T-helper 1 cell (primary cell): ENCODE data around the gene HHIP.

ENCODE experiments used
- DNase-seq, 5 donors: peaks; one replicate each; pipeline ENCODE4 v3.0.0-alpha.2; 2012 to 2020
- total RNA-seq, 4 donors: gene quantifications; one replicate each; lab custom pipeline; 2026; lab: John Stamatoyannopoulos, UW

Gene HHIP
- total RNA-seq = 0 reads per million in 4 donors

DNA sequence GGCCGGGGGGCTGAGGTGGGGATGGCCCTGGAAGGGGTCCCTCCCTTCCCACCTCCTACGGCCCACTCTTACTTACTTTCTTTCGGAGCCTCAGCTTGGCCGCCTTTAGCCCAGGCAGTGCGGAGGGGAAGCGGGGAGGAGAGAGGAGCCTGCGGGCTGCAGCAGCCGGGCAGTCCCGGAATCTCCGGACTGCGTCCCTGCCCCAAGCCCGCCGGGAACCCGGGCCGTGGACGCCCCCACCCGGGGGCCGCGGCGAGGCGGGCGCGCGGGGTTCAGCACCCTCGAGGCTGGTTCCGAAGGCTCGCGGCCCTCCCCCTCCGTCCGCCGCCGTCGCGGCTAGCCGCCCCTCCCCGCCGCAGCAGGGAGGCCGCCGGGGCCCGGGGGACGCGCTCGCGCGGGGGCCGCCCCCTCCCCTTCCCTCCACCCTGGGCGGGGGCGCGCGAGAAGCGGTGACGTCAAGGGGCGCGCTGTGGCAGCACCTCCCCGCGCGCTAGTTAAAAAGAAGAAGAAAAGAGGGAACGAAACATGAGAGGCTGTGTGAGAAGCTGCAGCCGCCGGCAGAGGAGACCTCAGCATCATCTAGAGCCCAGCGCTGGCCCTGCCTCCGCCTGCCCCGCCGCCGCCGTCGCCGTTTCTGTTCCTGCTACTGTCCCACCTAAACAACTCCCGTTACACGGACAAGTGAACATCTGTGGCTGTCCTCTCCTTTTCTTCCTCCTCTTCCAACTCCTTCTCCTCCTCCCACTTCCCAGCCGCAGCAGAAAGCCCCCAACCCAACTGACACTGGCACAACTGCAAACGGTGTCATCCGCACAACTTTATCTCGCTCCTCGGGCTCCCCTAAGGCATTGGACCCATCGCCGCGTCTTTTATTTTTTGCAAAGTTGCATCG is at the start of gene HHIP:
Gene HHIP (plus strand): TSS at position 526 of the 892 bp plus-strand sequence. CDS start 520 bp downstream, outside the sequence.
- DNase-seq = no peak

GRCh38 chr4:144597171-144597570 is 48.8 kb upstream of the HHIP start:
- DNase-seq = no peak

DNA sequence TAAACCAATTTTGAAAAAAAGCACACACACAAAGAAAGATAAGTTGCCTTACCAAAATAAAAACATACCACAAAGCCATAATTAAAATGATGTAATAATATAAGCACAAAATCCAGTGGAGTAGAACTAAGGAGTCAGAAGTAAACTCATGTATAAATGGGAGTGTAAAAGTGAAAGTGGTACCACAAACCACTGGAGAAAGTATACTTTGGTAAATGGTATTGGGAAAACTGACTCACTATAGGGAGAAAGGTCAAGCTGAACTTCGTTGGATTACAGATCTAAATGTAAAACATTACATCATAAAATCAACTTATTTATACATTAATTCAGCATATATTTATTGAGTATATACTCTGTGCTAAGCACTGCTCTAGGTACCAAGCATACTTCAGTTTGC is 46.3 kb upstream of the HHIP start:
- DNase-seq = no peak

GRCh38 chr4:144611850-144612249 is 34.1 kb upstream of the HHIP start:
- DNase-seq = no peak

DNA sequence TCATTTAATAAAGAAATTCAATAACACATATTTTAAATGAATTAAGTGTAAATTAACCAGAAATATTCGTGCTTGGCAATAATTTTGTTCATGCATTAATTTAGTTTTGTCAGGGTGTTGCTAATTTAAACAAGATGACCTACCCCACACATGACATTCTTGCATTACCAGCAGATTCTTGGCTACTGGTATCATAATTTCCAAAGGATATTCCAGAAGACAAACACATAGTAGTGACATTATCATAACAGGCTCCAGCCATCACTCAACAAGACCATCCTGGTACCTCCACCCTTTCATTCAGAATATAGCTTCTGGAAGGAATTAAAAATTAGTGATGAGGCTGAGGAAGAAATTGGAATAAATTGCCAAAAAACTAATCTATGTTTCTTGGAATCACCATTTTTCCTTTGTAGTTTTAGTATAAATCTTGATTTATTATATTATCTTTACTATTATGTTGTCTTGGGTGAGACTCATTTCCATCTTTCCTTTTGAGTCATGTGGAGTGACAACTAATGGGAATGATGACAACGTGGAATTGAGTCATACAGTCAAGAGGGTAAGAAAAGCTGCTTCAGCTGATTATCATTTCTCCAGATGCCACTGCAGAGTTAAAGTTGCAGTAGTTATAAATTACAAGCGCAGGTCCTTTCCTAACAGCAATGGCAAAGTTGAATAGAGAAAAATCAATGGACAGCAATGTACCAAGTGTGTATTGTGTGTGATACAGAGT is 30.9 kb upstream of the HHIP start:
- no peak for DNase-seq

- DNase-seq = no peak
These were observed 24.3 kb upstream of the HHIP start for GRCh38 chr4:144621681-144622080.

- no peak for DNase-seq
These were observed 18.3 kb upstream of the HHIP start for GRCh38 chr4:144627663-144628076.

- no peak for DNase-seq
These were observed 12.7 kb upstream of the HHIP start for GRCh38 chr4:144633215-144633614.

GRCh38 chr4:144634978-144635747 is 10.8 kb upstream of the HHIP start:
- DNase-seq = no peak

DNA sequence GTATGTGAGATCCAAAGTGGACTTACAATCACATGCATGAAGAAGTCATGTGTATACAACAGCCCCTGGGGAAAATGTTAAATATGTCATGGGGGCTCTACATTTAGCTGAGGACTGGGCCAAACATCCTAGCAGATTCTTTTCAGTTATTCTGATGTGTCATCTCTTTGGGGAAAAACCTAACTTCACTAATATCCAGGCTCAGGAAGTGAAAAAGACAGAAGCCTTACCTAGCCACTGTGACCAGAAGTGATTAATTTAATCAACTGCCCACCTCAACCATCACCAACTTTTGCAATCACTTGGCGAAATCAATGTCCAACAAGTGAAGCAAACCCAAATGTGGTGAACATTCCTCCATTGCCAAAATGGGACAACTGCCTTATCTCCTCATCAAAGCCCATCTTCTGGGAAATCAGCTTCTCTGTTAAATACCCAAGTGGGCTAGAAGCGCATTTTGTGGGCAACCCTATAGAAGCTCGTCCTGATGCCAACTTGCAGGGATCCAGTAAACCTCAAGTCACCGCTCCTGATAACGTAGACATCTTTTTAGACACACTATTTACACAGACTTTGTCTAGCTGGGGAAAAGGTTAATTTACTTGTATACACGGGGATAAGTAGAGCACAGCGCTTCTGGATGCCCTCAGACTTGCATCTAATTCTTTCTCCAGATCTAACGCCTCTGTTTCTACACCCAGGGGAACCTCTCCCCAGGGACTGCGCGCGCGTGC is 1.4 kb upstream of the HHIP start:
- no peak for DNase-seq

DNA sequence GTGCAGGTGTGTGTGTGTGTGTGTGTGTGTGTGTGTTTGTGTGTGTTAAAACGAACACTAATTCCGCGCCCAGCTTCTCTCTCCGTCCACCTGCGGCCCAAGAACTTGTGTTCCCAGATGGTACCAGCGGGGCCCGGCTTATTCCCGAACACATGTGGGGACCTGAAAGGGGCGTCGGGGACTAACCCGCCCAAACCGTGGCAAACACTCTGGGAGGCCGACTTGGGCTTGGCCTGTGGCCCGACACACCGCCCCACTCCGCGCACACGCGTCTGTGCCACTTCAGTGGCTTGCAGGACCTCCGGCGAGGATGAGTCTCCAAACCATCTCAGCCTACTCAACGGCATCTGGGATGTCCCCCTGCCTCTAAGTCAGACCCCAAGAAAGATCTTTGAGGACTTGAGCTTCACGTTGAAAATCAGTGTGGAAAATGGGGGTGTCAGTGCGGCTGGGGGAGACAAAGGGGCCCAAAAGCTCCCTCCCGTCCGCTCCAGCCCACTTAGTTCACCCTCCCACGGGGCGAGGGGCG is 790 bp upstream of the HHIP start:
- no peak for DNase-seq

DNA sequence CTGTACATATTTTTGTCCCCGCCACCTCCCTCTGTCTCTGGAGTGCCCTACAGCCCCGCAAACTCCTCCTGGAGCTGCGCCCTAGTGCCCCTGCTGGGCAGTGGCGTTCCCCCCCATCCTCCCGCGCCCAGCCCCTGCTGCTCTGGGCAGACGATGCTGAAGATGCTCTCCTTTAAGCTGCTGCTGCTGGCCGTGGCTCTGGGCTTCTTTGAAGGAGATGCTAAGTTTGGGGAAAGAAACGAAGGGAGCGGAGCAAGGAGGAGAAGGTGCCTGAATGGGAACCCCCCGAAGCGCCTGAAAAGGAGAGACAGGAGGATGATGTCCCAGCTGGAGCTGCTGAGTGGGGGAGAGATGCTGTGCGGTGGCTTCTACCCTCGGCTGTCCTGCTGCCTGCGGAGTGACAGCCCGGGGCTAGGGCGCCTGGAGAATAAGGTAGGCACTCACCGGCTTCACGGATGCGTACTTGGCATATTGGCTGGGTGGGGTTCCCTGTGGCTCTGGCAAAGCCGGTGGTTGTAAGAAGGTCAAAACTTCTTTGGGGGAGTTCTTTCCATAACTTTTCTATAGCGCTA is 653 bp downstream of the HHIP start:
- DNase-seq = no peak

DNA sequence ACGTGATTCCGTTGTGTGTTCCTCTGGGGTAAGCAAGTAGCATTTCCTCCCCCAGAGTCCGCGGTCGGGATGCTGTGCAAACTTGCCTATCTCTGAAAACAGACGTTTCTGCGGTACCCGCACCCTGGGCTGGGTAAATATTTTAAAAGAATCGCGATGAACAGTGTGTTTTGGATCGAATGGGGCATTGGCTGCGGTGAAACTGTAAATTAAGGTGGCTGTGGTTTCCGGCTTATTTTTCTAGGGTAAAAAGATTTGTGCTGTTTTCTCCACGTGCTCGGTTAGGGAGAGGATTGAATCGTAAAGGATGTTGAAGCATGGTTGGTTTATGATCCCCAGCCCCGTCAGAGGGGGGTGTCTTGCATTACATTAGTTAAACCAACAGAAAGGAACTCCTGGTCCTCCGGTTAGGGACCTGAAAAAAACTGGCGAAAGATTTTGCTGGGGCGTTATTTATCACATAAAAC is 1.2 kb downstream of the HHIP start:
- peak in 1 of 5 donors; percentile 19 for DNase-seq

DNA sequence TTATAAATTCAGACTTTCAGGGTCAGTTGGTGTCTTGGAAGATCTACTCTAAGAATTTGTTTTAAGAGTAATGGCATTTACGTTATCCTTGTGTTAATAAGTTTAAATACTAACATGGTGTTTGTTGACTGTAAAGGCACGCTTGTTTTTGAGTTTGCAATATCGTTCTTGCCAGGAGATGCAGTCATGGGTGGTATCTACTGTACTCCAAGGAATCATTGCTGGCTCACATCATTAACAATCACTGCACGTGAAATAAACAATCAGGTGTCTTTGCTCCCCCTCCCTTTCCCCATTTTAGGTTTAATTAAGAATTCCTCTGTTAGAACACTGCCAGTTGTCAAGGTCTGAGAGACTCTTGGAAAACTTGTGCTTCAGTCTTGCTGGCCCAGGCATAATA is 1.6 kb downstream of the HHIP start:
- DNase-seq = no peak

DNA sequence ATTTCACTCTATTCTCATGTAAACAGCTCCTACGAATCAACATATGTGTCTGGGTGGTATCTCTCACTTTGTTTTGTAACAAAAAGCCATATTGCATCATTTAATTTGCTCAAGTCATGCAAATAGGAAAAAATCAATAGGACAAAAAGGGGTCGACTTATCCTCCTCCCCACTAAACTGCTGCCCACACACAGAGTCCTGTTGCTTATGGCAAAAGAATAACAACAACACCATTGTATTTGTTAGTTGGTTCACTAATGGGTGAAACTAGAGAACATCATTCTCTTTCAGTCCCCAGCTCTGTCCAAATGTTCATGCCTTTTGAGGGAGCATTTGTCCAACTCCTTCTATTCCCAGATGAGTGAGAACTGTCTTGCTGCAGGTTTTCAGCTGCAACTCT is 2.1 kb downstream of the HHIP start:
- DNase-seq = no peak

DNA sequence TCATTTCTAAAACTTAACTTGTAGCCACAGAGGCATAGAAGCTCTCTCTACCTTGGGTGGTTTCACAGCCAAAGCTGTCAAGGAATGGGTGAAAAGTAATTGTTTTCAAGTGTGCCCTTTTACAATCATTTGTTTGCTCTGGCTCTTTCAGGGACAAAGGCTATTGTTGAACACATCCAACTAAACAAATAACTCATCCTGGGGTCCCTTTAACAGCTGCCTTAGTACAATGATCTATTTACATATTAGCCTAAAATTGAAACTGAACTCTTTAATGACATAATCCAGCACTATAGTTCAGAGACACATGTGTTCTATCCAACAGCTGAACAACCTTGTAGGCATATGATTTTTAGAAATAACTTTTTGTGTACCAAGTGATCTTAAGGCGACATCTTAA is 3.7 kb downstream of the HHIP start:
- DNase-seq = no peak

GRCh38 chr4:144650311-144651005 is 4.5 kb downstream of the HHIP start:
- DNase-seq = no peak

DNA sequence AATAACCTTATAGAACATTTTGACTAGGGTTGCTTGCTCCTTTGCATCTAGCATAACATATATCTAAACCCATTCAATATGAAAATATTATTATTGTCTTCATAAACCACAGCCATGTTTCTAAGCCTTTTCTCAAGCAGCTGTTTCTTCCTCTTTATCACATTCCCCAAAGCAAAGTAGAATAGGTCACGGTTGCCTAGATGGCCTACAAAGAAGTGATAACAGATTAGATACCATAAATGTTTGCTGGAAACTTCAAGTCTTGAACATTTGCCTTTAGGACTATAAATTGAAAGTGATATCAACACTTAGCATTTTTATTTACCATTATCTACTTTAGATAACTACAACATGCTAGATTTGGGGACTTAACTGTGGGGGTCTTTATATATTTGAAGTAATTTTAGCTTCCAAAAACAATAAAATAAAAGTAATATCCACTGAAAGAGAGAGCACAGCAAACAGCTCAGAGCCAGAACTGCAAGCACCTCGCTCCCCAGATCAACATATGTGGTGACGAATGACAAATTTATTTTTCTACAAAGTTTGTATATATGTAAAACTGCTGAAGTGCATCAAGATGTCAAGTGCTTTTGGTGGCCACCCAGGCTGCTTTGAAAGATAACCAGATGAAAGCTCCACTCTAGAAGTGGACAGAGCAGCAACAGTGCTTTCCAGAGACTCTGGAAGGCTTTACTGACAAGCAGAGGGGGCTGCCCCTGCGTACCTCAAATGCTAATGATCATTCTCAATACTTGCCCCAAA is 8.0 kb downstream of the HHIP start:
- DNase-seq = no peak

GRCh38 chr4:144655491-144655890 is 9.5 kb downstream of the HHIP start:
- DNase-seq = no peak

GRCh38 chr4:144656850-144657249 is 10.9 kb downstream of the HHIP start:
- DNase-seq = no peak
